Endothelial cell of hepatic sinusoid (primary cell): Measurements from ENCODE around the gene BFSP2.
"Not testable (repeated sequence)": the region's sequence is repeated elsewhere in the genome, so short reads cannot be mapped to it uniquely, and the experiment has no call there.

Source experiments
- in situ Hi-C: cut with HindIII; loops from 2 replicates; pipeline ENCODE4 v1.10.0; 2017; ENCODE audit warnings: low sequenced_read_pairs

Gene BFSP2

DNA sequence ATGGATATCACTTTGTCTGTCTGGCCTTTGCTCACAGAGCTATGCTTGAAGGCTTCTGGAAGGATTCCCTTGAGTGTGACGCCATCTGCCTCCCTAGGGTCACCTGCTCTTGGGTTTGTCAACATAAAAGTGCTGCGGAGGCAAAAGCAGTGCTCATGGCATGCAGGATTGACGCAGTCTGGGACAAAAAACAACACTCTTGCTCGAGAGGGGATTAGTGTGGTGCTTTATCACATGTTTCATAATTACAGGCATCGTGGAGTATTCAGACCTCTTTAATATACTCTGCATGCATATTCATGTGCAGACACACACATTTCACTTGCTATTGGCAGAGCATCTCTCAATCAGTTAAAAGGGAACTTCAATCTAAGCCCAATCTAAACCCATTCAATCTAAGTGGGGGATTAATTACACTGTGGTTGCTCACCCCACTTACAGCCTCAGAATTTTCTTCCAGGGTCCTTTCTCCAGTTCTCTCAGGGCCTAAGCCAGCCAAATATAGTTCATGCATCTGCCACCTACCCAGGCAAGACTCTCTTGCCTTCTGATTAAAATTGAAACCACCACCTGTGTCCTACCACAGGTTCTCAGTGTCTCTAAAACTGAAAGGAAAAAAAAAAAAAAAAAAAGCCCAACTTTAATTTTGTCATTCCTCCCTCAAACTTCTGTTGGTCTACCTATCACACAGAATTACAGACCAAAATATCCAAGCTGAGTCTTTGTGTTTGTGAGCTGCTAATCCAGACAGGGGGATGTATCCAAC lies 75.6 kb downstream of the BFSP2 start:
- in situ Hi-C loops, result loop anchor here (25.0 kb wide), 1 partner anchor 112 kb away; no protein-coding TSS in a partner anchor

DNA sequence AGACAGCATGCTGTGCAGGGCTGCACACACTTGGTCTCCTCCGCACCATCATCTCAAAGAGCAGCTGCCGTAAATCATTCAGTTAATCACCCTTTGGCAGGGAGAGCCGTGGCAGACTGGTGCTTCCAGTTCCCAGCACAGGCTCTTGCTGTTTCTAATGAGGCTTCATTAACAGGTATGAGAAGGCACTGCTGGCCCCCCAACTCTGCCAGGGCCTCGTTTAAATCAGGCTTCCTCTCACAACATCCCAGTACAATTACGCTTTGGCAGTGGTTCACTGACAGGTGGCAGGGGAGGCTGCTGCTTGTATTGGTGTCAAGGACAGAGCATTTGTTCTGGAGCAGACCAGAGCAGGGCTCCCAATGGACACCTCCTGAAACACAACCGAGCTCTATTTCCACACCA lies 77.1 kb downstream of the BFSP2 start:
- in situ Hi-C loops, result loop anchor here (25.0 kb wide), 1 partner anchor 110 kb away; no protein-coding TSS in a partner anchor

DNA sequence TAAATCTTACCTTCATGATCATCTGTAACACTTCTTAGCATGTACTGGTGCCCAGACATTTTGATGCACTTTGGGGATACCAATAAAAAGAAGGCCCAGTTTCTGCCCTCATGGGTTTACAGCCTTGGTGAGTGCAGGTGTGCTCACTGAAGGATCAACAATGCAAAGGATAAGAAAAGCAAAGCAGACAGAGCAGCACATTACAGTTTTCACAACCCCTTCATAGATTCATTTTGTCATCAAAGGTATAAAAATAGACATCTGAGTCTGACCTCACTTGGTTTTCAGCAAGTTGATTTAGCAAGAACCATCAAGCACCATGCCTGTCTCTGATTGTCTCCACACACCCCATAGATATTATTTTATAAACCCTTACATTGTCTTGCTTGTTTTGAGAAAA lies 77.6 kb downstream of the BFSP2 start:
- in situ Hi-C loops, result loop anchor here (25.0 kb wide), 1 partner anchor 110 kb away; no protein-coding TSS in a partner anchor

DNA sequence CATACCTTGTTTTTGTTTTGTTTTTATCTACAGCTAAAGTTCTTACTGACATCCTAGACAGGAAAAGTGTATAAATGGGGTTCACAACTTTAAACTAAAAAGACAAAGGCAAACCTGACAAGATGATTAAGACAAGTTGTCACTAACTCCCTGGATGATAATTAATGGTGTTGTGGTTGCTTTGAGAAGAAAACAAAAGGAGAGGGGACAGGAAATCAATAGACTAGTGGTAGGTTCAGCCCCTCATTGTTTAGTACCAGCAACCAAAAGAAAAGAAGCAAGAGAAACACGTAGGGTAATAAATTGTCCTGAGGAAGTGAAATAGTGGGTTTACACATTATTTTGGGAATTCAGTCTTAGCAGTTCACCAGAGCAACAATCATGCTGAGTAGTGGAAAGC lies 78.8 kb downstream of the BFSP2 start:
- in situ Hi-C loops, result loop anchor here (25.0 kb wide), 1 partner anchor 109 kb away; no protein-coding TSS in a partner anchor

DNA sequence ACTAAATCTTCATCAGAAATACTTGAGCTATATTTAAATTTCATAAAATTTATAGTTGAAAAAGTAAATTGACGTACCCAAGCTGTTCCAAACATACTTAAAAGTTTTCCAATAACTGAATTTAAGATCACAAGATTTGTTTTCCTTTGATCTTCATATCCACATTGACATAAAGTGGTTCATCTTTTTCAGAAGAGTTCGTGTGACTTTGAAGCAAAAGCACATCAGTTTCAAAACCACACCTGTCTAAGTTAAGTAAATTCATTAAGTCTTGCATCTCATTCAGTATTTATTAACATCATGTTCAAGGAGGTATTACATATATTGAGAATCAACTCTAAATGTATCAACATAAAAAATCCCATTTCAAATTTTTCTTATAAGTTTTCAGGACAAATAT lies 79.5 kb downstream of the BFSP2 start:
- in situ Hi-C loops, result loop anchor here (25.0 kb wide), 1 partner anchor 108 kb away; no protein-coding TSS in a partner anchor

DNA sequence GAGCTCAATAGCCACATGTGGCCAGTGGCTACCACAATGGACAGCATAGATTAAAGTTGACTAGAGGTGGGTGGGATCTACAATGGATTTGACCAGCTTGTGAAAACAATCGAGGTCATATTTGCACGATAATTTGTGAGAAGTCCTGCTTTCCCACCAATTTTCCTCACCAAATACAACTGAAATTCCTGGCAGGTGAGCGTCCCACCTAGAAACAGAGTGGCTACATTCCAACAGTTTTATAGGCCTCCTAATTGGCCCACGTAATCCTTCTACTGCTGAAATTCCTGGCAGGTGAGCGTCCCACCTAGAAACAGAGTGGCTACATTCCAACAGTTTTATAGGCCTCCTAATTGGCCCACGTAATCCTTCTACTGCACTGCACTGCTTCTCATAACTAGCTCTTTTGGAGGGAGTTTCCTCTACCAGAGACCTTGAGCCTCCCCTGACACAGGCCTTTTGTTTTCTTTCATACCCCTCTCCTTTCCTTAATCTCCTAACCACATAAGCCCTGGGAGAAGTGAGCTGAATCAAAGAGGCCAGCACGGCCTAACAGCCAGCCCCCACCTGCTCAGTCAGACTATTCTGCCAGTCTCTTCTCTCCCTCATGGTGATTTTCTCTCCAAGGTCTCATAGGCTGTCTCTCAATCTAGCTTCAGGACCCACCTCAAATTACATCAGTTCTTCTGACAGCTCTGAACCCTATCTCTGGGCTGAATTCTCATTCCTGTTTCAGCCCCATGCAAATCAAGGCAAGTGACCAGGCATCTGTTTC lies 80.2 kb downstream of the BFSP2 start:
- in situ Hi-C loops, result loop anchor here (25.0 kb wide), 1 partner anchor 107 kb away; no protein-coding TSS in a partner anchor

DNA sequence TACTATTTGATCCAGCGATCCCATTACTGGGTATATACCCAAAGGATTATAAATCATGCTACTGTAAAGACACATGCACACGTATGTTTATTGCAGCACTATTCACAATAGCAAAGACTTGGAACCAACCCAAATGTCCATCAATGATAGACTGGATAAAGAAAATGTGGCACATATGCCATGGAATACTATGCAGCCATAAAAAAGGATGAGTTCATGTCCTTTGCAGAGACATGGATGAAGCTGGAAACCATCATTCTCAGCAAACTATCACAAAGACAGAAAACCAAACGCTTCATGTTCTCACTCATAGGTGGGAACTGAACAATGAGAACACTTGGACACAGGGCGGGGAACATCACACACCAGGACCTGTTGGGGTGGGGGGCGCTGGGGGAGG lies 82.6 kb downstream of the BFSP2 start:
- in situ Hi-C loops, result loop anchor here (25.0 kb wide), 1 partner anchor 105 kb away; no protein-coding TSS in a partner anchor

DNA sequence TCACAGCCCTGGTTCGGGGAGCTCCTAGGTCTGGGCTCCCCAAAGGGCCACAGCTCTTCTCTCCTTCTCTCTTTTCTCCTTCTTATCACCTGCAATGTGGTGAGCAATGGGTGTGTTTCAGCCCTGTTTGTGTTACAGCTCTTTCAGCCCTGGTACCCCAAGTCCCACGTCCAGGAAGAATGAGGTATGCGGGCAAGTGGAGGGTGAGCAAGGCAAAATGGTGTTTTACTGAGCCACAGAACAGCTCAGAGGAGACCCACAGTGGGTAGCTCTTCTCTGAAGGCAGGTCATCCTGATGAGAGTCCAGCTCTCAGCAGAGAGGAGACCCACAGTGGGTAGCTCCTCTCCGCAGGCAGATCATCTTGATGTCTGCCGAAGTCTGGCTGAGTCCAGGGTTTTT lies 86.8 kb downstream of the BFSP2 start:
- in situ Hi-C loops, result loop anchor here (25.0 kb wide), 1 partner anchor 101 kb away; no protein-coding TSS in a partner anchor

DNA sequence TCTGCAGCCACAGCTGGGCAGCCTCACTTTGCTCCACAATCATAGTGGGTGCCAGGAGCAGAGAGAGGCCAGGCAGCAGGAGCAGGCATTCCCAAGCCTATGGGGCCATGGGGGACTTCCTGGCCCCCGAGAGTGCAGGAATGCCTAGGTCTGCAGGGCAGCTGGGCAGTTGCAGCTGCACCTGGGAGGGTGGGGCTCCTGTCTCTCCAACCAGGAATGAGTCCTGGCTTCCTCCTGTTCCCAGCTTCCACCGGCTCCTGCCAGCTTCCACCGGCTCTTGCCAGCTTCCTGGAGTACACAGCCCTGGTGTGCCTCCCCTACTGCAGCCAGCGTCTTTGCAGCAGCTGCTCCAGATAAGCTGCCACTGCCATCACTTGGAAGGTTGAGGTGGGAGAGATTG lies 87.3 kb downstream of the BFSP2 start:
- in situ Hi-C loops, result loop anchor here (25.0 kb wide), 1 partner anchor 100 kb away; no protein-coding TSS in a partner anchor

DNA sequence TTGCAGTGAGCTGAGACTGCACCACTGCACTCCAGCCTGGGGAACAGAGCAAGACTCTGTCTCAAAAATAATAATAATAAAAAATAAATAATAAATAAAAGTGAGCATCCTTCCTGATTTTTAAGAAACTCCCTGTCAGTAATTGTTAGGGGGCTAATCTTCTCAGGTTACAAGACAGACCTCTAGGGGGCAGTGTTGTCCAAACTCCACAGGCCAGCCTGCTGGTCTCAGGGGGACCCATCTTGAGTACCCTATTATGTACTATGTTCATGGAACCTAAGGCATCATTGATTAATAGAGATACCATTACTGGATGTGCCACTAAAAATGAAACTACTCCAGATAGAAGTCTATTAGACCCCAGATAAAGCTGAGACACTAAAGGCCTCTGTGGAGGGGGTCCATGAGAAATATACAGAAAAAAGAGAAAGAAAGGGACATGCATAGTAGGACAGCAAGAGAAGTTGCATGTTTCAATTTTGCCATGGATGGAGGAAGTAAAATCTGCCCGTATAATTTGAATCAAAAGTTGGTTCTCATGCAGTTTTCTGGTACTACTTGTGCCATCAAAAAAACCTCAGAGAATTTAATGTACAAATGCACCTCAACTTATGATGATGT lies 88.2 kb downstream of the BFSP2 start:
- in situ Hi-C loops, result loop anchor here (25.0 kb wide), 1 partner anchor 99 kb away; no protein-coding TSS in a partner anchor

DNA sequence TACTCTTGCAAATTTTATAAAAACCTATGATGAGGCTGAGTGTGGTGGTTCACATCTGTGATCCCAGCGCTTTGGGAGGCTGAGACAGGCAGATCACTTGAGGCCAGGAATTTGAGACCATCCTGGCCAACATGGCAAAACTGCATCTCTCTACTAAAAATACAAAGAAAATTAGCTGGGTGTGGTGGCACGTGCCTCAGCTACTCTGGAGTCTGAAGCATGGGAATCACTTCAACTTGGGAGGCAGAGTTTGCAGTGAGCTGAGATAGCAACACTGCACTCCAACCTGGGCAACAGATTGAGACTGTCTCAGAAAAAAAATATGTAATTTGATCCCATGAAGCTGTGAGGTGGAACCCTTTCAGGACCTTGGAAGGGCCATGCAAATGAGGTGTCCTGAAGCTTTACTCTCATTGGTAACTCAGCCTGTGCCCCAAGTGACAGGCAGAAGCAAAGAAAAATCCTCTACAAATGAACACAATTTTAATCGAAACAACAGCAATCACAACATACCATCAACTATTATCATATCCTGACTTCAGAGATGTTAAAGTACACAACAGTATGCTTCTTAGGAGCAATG lies 89.0 kb downstream of the BFSP2 start:
- in situ Hi-C loops, result loop anchor here (25.0 kb wide), 1 partner anchor 98 kb away; no protein-coding TSS in a partner anchor

DNA sequence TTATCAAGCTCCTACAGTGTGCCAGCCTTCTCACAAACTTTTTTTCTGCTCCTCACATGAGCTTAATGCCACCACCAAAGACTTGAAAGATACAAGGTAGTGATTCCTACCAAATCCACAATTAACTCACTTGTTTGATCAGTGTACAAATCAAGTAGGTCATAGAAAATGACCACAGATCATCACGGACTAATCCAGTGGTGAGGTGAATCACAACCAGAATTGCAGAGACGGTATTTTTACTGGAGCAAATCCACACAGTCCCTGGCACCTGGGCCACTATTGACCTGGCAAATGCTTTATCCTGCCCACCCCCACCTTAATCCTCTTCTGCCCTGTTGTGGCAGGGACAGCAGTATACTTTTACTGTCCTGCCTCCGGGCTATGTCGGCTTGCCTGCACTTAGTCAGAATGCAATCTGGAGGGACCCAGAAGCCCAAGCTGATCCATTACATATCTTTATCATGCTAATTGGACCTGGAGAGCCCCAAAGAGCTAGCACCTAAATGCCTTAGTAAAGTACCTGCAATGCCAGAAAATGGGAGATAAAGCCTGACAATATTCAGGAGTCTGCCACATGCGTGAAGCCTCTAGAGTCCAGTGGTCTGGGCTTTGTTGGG lies 89.7 kb downstream of the BFSP2 start:
- in situ Hi-C loops, result loop anchor here (25.0 kb wide), 1 partner anchor 98 kb away; no protein-coding TSS in a partner anchor

DNA sequence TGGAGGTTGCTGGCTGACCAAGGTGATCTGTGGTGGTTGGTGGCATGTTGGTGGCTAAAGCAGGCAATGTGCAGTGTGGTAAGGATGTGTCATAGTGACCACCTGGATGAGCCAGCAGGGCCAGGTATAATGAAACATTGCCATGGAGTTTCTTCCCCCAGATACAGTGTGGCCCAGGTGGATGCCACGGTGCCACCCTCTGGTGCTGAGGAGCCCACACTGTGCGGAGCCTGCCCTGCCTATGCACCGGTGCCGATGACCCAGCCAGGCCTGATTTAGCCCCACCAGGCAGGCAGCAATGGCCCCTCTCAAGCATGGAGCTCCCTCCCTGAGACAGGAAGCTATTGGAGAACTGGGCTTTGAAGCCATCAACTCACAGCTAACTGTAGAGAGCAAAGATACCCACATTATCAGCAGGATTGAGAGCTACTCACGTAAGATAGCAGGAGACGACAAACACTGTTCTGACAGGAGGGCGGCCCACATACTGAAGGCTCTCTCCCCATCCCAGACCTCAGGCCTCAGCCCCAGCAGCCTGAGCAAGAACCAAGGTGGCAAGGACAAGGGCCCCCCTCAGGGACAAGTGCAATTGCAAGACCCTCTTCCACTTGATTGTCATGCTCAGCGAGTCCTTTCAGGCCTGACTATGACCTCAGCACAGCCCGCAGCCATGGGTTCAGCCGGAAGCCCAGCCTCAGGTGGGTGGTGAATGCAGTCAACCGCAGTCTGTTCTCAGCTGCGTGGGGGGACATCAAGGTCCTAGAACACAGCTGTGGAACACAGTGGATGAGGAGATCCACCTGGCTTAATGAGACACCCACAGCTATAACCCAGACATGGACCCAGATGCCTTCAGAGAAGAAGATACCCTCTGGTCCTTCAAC lies 90.9 kb downstream of the BFSP2 start:
- in situ Hi-C loops, result loop anchor here (25.0 kb wide), 1 partner anchor 97 kb away; no protein-coding TSS in a partner anchor

DNA sequence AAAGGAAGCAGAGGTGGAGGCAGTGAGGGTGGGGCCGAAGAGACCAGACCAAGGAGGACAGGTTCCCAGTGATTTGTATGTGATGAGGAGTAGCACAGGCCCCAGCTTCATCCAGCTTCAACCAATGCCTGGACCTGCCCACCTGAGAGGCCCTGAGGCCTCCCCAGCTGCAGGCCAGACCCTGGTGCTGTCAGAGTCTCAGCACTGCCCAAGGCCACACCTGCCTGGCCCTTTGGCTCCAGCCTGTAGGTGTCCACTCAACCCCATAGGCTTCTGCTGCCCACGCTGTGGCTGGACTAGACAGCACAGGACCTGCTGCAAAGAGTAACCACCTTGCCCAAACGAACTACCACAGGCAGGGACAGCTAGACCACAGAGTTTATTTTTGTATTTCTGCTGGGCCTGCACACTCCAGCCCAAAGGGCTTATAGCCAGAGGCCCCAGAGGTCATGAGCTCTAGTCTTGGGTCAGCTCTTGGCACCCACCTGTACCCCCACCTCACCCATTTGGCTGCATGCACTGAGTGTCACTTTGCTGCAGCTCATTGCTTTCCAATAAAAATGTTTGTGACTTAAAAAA lies 91.7 kb downstream of the BFSP2 start:
- in situ Hi-C loops, result loop anchor here (25.0 kb wide), 1 partner anchor 96 kb away; no protein-coding TSS in a partner anchor

DNA sequence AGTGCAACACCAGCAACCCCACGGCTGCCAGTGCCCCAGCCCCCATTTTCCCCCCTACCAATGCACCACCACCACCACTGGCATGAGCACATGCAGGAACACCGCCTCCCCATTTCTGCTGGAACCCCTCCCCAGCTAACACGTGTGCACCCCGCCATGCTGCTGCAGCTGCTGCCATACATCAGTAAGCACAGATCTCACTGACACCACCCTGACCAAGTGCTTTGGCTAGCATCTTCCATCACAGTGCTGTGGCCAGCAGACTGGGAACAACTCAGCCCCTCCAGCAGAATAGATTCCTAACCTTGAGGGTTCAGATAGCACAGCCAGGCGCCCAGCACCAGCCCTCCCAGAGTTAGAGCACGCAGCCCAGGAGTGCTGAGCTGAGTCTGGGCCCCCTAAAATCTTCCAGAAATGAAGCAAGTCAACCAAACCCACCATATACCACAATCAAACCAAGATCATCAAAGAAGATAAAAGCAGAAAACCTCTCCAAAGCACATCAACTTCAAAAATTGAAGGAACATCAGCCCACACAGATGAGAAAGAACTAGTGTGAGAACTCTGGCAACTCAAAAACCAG lies 92.4 kb downstream of the BFSP2 start:
- in situ Hi-C loops, result loop anchor here (25.0 kb wide), 1 partner anchor 95 kb away; no protein-coding TSS in a partner anchor

DNA sequence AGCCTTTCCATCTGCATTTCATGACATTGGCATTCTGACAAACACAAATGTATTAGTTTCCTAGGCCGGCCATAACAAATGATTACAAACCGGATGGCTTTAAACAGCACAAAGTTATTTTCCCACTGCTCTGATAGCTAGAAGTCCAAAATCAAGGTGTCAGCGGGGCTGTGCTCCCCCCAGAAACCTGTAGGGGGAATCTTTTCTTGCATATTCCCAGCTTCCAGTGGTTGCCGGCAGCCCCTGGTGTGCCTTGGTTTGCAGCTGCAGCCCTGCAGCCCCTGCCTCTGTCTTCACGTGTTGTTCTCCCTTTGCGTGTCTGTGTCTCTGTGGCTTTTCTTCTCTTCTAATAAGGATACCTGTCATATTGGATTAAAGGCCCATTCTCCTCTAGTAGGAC lies 94.6 kb downstream of the BFSP2 start:
- in situ Hi-C loops, result loop anchor here (25.0 kb wide), 1 partner anchor 93 kb away; no protein-coding TSS in a partner anchor

DNA sequence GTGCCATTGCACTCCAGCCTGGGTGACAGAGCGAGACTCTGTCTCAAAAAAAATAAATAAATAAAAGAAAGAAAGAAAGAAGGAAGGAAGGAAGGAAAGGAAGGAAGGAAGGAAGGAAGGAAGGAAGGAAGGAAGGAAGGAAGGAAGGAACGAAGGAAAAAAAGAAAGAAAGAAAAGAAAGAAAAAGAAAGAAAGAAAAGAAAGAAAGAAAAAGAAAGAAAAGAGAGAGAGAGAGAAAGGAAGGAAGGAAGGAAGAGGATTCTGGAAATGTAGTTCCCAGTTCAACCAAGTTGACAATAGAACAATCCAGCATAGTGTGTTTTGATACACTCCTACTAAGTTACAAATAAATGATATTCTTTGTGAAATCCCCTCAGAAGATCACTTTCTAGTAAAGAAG lies 102.7 kb downstream of the BFSP2 start:
- in situ Hi-C loops, result not testable (repeated sequence)

DNA sequence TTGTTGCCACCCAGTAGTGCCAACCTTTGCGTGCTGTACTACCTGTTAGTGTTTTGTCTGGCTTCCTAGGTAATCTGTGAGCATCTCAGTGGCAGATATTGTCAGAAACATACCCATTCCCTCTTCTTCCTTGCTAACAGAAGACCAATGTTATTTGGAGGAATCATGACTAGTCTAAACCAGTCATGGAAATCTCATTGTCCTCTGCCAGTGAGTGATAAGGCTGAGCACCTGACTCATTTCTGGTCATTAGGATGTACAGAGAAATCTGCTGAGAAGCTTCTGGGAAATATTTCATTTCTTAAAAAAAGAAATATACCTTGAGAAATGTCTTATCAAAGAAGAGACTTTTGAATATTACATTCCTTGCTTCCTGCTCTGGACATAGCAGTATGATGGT lies 103.6 kb downstream of the BFSP2 start:
- in situ Hi-C loops, result no loop called here
